ENCODE results near the gene PEPD. TPM values are rescaled to one million over a fixed set of nuclear protein-coding genes. Genes with fewer than 3 reads are reported as not detected.
"Not testable (repeated sequence)": the region's sequence is repeated elsewhere in the genome, so short reads cannot be mapped to it uniquely, and the experiment has no call there.

Gene PEPD
- total RNA-seq, result 10 to 100 TPM; 26.9 to 37.4 TPM

DNA sequence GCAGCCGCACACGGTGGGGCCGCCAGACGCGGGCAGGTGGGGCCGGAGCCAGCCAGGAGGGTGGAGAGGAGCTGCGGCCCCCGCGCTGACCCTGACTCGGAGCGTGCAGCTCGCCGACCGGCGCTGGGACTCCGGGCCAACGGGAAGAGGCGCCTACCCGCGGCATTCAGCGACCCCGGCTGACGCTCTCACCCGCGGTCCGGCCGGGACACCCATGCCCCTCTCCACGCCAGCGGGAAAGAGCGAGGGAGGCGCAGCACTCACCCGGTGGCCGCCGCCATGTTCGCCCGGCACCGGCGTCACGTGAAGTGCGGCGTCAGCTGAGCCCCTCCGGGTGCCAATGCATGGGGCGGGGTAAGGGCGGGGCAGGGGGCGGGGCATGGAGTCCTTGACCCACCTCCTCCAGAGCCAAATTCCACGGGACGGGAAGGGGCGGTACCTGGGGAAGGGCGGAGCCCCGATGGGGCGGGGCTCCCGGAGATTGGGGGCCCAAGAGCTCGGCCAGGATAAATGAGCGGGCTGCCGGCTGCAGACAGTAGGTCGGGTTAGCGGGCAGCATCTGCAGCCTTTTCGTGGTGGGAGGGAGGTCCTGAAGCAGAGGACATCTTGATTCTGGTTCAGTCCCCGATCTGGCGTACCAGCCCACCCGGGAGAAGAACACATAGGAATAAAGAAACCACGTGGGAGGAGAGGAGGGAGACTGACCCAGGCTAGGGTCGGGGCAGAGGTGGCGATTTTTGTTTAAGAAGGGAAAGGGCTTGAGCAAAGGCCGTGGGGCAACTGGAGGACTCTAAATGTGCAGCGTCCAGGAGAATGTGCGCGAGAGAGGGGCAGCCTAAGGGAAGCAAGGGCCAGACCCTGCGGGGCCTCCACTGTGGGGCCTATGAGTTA is at the start of gene PEPD:
Gene PEPD (minus strand): TSS at position 312 of the 891 bp plus-strand sequence. CDS start 31 bp downstream, at position 281.
- H3K36me3 Mint-ChIP-seq (ENCODE audit: low read depth), result no peaks in the 10 kb centered on the region
- POLR2A ChIA-PET, result interaction anchor here (0.6 kb wide), 1 partner anchor 643 kb away, joined by 3 read pairs; no protein-coding TSS in a partner anchor
- H3K27me3 Mint-ChIP-seq, result no peaks in the 10 kb centered on the region
- peak within 1 kb of the TSS; percentile 89 for H3K4me3 Mint-ChIP-seq
- no peaks in the 10 kb centered on the region for H3K9me3 Mint-ChIP-seq (ENCODE audit: low read depth)
- intact Hi-C loops (cut with DNase I, micrococcal nuclease), result loop anchor here in 1 of 2 experiments (1.0 to 5.0 kb wide), 10 partner anchors 148 to 1114 kb away; partner anchors contain the start of genes CEBPA, CEBPG, CEP89 and DPY19L3
- ATAC-seq (peak; percentile 97), DNase-seq (peak; percentile 95)
- CTCF ChIA-PET, result interaction anchor here (1.2 kb wide), 1 partner anchor 256 kb away, joined by 4 read pairs; no protein-coding TSS in a partner anchor
- peak within 1 kb of the TSS; percentile 60 for H3K27ac Mint-ChIP-seq
- H3K4me1 Mint-ChIP-seq, result peaks cover 20% of the 10 kb centered on the region

DNA sequence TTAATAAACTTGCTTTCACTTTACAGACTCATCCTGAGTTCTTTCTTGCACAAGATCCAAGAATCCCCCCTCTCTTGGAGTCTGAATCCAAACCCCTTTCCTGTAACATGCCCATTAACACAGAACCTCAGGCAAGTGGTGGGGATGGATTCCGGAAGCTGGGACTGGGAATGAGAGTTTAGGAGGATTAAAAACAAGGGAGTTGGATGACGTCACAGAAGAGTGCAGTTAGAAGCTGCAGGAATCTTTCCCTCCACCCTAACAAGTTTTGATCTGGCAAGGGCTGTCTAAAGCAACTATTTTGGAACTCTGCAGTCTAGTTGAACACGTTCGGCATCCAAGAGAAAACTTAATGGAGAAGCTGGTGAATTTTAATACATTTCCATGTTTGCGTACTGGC is 48.2 kb upstream of the PEPD start:
- H3K27ac Mint-ChIP-seq, result no peak overlapping the region
- H3K27me3 Mint-ChIP-seq, result peaks cover 15% of the 10 kb centered on the region
- H3K36me3 Mint-ChIP-seq (ENCODE audit: low read depth), result no peaks in the 10 kb centered on the region
- DNase-seq (no peak), ATAC-seq (no peak)
- ChIA-PET POLR2A (interaction anchor here (0.7 kb wide), 1 partner anchor 83 kb away, joined by 3 read pairs; no protein-coding TSS in a partner anchor), CTCF (no interaction called here)
- intact Hi-C loops (cut with DNase I, micrococcal nuclease), result no loop called here
- H3K9me3 Mint-ChIP-seq (ENCODE audit: low read depth), result peaks cover 10% of the 10 kb centered on the region
- H3K4me1 Mint-ChIP-seq, result no peaks in the 10 kb centered on the region
- no peak overlapping the region for H3K4me3 Mint-ChIP-seq

DNA sequence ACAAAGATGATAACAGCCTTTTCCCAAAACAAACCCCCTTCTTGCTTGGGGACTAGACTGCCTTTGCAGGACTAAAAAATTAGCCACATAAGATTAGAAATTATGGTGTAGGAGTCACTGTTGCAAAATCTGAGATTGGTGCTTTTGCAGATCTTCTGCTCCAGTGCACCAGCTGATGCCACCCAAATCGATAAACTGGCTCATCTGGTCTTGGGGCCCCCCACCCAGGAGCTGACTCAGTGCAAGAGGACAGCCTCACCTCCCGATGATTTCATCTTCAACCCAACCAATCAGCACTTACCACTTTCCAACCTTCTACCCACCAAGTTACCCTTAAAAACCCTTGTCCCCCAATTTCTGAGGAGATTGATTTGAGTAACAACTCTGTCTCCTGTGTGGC is 47.1 kb upstream of the PEPD start:
- no peak for ATAC-seq
- no peak for DNase-seq
- H3K27ac Mint-ChIP-seq, result no peak overlapping the region
- intact Hi-C loops (cut with DNase I, micrococcal nuclease), result no loop called here
- POLR2A ChIA-PET, result no interaction called here
- H3K9me3 Mint-ChIP-seq (ENCODE audit: low read depth), result peaks cover under 1% of the 10 kb centered on the region
- H3K4me3 Mint-ChIP-seq, result no peak overlapping the region
- no peaks in the 10 kb centered on the region for H3K4me1 Mint-ChIP-seq
- peaks cover 20% of the 10 kb centered on the region for H3K27me3 Mint-ChIP-seq
- H3K36me3 Mint-ChIP-seq (ENCODE audit: low read depth), result no peaks in the 10 kb centered on the region
- CTCF ChIA-PET, result interaction anchor here (0.8 kb wide), 1 partner anchor 202 kb away, joined by 5 read pairs; no protein-coding TSS in a partner anchor

DNA sequence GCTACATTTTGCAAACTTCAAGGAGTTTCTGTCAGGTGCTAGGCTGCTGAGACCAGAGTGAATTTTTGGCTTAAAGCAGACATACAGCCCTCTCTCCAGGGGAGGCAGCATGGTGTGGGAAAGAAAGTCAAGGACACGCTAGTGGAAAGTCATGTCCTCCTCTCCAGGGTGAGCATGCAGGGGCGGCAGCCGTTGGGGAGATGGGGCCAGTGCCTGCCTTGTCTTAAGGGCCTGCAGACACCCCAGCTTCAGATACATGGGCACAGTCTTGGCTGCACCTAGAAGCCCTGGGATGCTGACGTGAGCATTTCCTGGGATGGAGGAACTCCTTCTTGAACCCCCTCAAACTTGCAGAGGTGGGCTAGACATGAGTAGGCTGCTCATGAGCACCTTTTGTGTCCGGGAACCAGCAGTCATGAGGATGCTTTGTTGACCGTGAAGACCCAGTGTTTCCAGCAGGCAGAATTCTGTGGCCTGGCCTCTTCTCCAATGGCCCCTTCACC is 43.3 kb upstream of the PEPD start:
- H3K27ac Mint-ChIP-seq, result no peak overlapping the region
- ATAC-seq (no peak), DNase-seq (no peak)
- H3K9me3 Mint-ChIP-seq (ENCODE audit: low read depth), result no peaks in the 10 kb centered on the region
- intact Hi-C loops (cut with DNase I, micrococcal nuclease), result no loop called here
- CTCF ChIA-PET, result no interaction called here
- no peaks in the 10 kb centered on the region for H3K4me1 Mint-ChIP-seq
- POLR2A ChIA-PET, result no interaction called here
- peaks cover 17% of the 10 kb centered on the region for H3K27me3 Mint-ChIP-seq
- no peak overlapping the region for H3K4me3 Mint-ChIP-seq
- no peaks in the 10 kb centered on the region for H3K36me3 Mint-ChIP-seq (ENCODE audit: low read depth)

DNA sequence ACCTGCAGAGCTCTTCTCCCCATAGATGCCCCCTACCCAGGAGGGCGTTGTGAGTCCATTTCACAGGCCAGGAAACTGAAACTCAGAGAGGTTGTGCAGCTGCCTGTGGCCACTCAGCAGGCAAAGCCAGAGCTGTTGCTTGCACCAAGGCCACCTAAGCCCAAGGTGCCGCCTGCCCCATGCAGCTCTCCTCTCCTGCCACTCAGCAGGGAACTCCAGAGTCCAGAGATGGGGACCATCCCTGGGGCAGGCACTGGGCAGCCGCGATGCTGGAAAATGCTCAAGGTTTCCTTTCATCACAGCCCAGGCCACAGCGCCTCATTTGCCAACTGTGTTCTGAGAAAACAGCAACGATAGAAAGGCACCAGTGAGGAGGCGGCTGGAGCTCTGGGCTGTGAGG is 41.0 kb upstream of the PEPD start:
- no peak overlapping the region for H3K27ac Mint-ChIP-seq
- H3K36me3 Mint-ChIP-seq (ENCODE audit: low read depth), result no peaks in the 10 kb centered on the region
- ATAC-seq, result no peak
- H3K9me3 Mint-ChIP-seq (ENCODE audit: low read depth), result no peaks in the 10 kb centered on the region
- ChIA-PET CTCF (no interaction called here), POLR2A (no interaction called here)
- H3K4me3 Mint-ChIP-seq, result no peak overlapping the region
- intact Hi-C loops (cut with DNase I, micrococcal nuclease), result no loop called here
- H3K27me3 Mint-ChIP-seq, result peaks cover 11% of the 10 kb centered on the region
- DNase-seq, result no peak
- H3K4me1 Mint-ChIP-seq, result no peaks in the 10 kb centered on the region

DNA sequence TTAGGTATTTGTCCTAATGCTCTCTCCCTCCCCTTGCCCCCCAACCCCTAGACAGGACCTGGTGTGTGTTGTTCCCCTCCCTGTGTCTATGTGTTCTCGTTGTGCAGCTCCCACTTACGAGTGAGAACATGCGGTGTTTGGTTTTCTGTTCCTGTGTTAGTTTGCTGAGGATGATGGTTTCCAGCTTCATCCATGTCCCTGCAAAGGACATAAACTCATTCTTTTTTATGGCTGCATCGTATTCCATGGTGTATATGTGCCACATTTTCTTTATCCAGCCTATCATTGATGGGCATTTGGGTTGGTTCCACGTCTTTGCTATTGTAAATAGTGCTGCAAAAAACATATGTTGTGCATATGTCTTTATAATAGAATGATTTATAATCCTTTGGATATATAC is 40.1 kb upstream of the PEPD start:
- POLR2A ChIA-PET; H3K36me3 Mint-ChIP-seq (ENCODE audit: low read depth); H3K4me1 Mint-ChIP-seq; CTCF ChIA-PET; H3K4me3 Mint-ChIP-seq; ATAC-seq; H3K27ac Mint-ChIP-seq; H3K9me3 Mint-ChIP-seq (ENCODE audit: low read depth); intact Hi-C loops (cut with DNase I, micrococcal nuclease); H3K27me3 Mint-ChIP-seq; DNase-seq: not testable (repeated sequence)

DNA sequence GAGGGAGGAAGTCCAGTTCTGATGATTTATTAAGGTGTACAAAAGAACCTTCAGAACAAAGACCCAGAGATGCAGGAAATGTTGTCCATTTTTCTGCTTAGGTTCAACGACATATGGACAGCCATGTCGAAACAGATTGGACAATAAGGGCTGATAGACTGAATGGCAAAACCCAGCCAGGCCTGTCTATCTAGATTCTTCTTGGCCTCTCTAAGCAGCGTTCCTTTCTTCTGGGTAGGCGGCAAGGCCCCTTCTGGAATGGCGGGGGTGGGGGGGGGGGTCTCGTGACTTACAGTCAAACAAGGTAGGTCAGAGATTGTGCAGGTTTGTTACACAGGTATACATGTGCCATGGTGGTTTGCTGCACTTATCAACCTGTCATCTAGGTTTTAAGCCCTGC is 39.7 kb upstream of the PEPD start:
- DNase-seq (no peak), ATAC-seq (no peak)
- H3K9me3 Mint-ChIP-seq (ENCODE audit: low read depth), result no peaks in the 10 kb centered on the region
- intact Hi-C loops (cut with DNase I, micrococcal nuclease), result no loop called here
- peaks cover 8% of the 10 kb centered on the region for H3K27me3 Mint-ChIP-seq
- CTCF ChIA-PET, result interaction anchor here (0.5 kb wide), 1 partner anchor 1492 kb away, joined by 3 read pairs; no protein-coding TSS in a partner anchor
- POLR2A ChIA-PET, result no interaction called here
- no peak overlapping the region for H3K4me3 Mint-ChIP-seq
- H3K4me1 Mint-ChIP-seq, result no peaks in the 10 kb centered on the region
- no peaks in the 10 kb centered on the region for H3K36me3 Mint-ChIP-seq (ENCODE audit: low read depth)
- no peak overlapping the region for H3K27ac Mint-ChIP-seq

DNA sequence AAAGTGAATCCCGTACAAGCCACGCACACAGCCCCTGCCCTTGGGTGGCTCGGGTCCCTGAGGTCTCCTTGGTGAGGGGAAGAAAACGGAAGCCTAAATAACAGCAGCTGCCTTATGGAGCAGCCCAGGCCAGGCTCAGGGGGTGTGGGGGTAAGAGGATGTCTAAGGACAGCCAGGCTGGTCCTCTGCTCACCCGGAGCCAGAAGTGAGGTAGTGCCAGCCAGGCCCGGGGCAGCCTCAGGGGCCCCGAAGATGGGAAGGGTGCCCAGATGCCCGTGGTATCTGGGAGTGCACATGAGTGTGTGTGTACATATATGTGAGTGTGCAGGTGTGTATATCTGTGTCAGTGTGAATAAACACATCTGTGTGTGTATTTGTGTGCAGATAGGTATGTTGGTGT is 38.4 kb upstream of the PEPD start:
- intact Hi-C loops (cut with DNase I, micrococcal nuclease), result no loop called here
- ATAC-seq, result no peak
- no peaks in the 10 kb centered on the region for H3K36me3 Mint-ChIP-seq (ENCODE audit: low read depth)
- H3K27me3 Mint-ChIP-seq, result peaks cover 7% of the 10 kb centered on the region
- no peaks in the 10 kb centered on the region for H3K9me3 Mint-ChIP-seq (ENCODE audit: low read depth)
- DNase-seq, result no peak
- no peaks in the 10 kb centered on the region for H3K4me1 Mint-ChIP-seq
- ChIA-PET POLR2A (no interaction called here), CTCF (no interaction called here)
- H3K4me3 Mint-ChIP-seq, result no peak overlapping the region
- H3K27ac Mint-ChIP-seq, result no peak overlapping the region

DNA sequence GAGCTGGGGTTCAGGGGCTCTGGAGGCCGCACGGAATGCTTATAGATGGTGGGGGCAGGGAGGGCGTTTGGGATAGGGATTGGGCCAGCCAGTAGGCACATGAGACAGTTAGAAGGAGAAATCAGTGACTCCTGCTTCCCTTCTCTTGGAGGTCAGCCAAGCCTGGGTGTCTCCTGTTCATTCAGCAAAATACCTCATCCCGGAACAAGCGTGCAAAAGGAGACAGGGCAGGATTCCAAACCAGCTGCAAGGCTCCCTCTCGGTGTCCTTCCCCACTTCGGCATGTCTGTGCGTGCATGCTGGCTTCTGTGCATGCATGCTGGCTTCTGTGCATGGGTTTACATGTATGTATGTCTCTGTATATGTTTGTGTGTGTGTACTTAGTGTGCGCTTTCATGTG is 37.3 kb upstream of the PEPD start:
- Mint-ChIP-seq H3K36me3 (ENCODE audit: low read depth) (no peaks in the 10 kb centered on the region), H3K4me3 (no peak overlapping the region), H3K4me1 (no peaks in the 10 kb centered on the region), H3K27ac (no peak overlapping the region), H3K9me3 (ENCODE audit: low read depth) (no peaks in the 10 kb centered on the region), H3K27me3 (no peaks in the 10 kb centered on the region)
- intact Hi-C loops (cut with DNase I, micrococcal nuclease), result no loop called here
- no peak for ATAC-seq
- DNase-seq, result no peak
- ChIA-PET CTCF (no interaction called here), POLR2A (no interaction called here)

DNA sequence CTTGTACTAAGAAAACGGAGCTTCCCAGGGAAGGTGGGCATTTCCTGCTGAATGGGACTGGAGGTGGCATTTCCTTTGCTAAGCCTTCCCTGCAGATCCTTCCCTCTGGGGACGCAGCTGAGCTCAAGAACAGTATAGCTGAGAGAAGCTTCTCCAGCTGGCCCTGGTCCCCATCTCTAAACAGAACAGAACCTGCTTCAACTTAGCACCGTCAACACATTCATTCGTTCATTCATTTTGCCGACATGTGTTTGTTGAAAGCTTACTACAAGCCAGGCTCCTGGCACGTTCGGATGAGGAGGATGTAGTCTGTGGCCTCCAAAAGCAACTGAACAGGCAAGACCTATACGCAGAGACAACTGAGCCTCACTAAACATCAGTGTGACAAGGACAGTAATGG is 36.6 kb upstream of the PEPD start:
- H3K27me3 Mint-ChIP-seq, result no peaks in the 10 kb centered on the region
- DNase-seq (no peak), ATAC-seq (no peak)
- H3K36me3 Mint-ChIP-seq (ENCODE audit: low read depth), result no peaks in the 10 kb centered on the region
- H3K4me1 Mint-ChIP-seq, result no peaks in the 10 kb centered on the region
- H3K4me3 Mint-ChIP-seq, result no peak overlapping the region
- intact Hi-C loops (cut with DNase I, micrococcal nuclease), result no loop called here
- POLR2A ChIA-PET, result no interaction called here
- H3K9me3 Mint-ChIP-seq (ENCODE audit: low read depth), result no peaks in the 10 kb centered on the region
- CTCF ChIA-PET, result interaction anchor here (1.0 kb wide), 1 partner anchor 128 kb away, joined by 4 read pairs; no protein-coding TSS in a partner anchor
- H3K27ac Mint-ChIP-seq, result no peak overlapping the region

DNA sequence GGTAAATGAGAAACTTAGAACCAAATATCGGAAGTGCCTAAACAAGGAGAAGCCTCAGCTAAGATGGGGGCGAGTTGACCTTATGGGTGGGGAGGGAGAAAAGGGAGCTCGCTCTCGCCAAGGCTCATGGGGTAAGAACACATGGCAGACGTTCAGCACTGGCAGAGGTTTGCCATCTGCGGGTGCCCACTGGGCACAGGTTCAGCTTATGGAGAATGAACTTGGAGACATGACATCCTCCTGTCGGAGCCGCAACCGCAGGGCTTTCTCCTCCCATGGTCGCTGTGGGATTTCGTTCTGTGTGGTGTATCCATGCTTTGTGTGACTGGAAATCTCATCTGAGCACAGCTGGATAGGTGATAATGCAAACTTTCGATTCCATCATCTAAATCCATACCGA is 36.1 kb upstream of the PEPD start:
- Mint-ChIP-seq H3K4me3 (no peak overlapping the region), H3K27me3 (no peaks in the 10 kb centered on the region), H3K36me3 (ENCODE audit: low read depth) (no peaks in the 10 kb centered on the region), H3K4me1 (no peaks in the 10 kb centered on the region), H3K27ac (no peak overlapping the region), H3K9me3 (ENCODE audit: low read depth) (no peaks in the 10 kb centered on the region)
- POLR2A ChIA-PET, result no interaction called here
- ATAC-seq, result no peak
- no peak for DNase-seq
- CTCF ChIA-PET, result interaction anchor here (1.0 kb wide), 1 partner anchor 127 kb away, joined by 4 read pairs; no protein-coding TSS in a partner anchor
- intact Hi-C loops (cut with DNase I, micrococcal nuclease), result no loop called here

DNA sequence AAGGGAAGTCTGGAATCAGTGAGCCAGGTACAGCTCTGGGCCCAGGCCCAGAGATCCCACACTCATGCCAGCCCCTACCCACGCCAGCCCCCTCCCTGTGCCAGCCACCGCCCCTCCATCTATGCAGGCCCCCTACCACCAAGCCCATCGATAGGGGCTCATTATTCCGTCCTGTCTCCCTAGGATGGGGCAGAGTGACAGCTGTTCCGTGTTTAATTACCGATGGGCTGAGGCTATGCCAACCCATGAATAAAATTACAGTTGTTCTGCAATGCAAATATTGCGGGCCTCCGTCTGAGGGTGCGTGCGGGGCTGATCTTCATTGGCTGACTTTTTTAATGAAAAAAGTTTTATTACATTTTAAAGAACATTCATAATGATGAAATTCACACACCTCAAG is 35.6 kb upstream of the PEPD start:
- intact Hi-C loops (cut with DNase I, micrococcal nuclease), result no loop called here
- CTCF ChIA-PET, result interaction anchor here (1.0 kb wide), 1 partner anchor 127 kb away, joined by 4 read pairs; no protein-coding TSS in a partner anchor
- no peak overlapping the region for H3K27ac Mint-ChIP-seq
- ATAC-seq, result no peak
- no peaks in the 10 kb centered on the region for H3K9me3 Mint-ChIP-seq (ENCODE audit: low read depth)
- DNase-seq, result no peak
- no peak overlapping the region for H3K4me3 Mint-ChIP-seq
- H3K27me3 Mint-ChIP-seq, result no peaks in the 10 kb centered on the region
- POLR2A ChIA-PET, result no interaction called here
- no peaks in the 10 kb centered on the region for H3K4me1 Mint-ChIP-seq
- H3K36me3 Mint-ChIP-seq (ENCODE audit: low read depth), result no peaks in the 10 kb centered on the region

All from activated CD4-positive, alpha-beta T cell treated with anti-CD3 and anti-CD28 coated beads for 36 hours (primary cell).